NCI-H748 treated with DMSO at 0.1 percent for 48 hours (cell line): ENCODE data around the gene LRRC46.

Source experiments
- DNase-seq: peaks from one replicate; lab custom pipeline; 2025; lab: John Stamatoyannopoulos, UW

LRRC46 gene

GRCh38 chr17:47877368-47878034, 46.0 kb downstream of the LRRC46 start:
- no peak for DNase-seq

GRCh38 chr17:47878203-47879027, 46.9 kb downstream of the LRRC46 start:
- no peak for DNase-seq

GRCh38 chr17:47879028-47879585, 47.6 kb downstream of the LRRC46 start:
- DNase-seq: no peak

GRCh38 chr17:47879776-47880454, 48.4 kb downstream of the LRRC46 start:
- DNase-seq: no peak

- DNase-seq: no peak
Observed at GRCh38 chr17:47882247-47882646, 50.8 kb downstream of the LRRC46 start.

GRCh38 chr17:47882695-47883588, 51.5 kb downstream of the LRRC46 start:
- no peak for DNase-seq

GRCh38 chr17:47883589-47884426, 52.3 kb downstream of the LRRC46 start:
- DNase-seq: no peak

GRCh38 chr17:47884427-47884740, 52.9 kb downstream of the LRRC46 start:
- no peak for DNase-seq

GRCh38 chr17:47884905-47885730, 53.6 kb downstream of the LRRC46 start:
- DNase-seq: no peak
